NCI-H1048 (cell line): ENCODE data around the gene MACROD2.

Experiments
- DNase-seq: peaks from one replicate; lab custom pipeline; 2025; lab: John Stamatoyannopoulos, UW

The MACROD2 gene

GRCh38 chr20:14877301-14878028 lies 882.1 kb downstream of the MACROD2 start:
- DNase-seq, result no peak

- DNase-seq, result no peak
Observed at GRCh38 chr20:14878676-14879019, 883.3 kb downstream of the MACROD2 start.

- no peak for DNase-seq
Observed at GRCh38 chr20:14879020-14879697, 883.8 kb downstream of the MACROD2 start.

- no peak for DNase-seq
Observed at GRCh38 chr20:14879839-14880238, 884.5 kb downstream of the MACROD2 start.

- DNase-seq, result no peak
Observed at GRCh38 chr20:14881518-14881917, 886.2 kb downstream of the MACROD2 start.

- DNase-seq, result no peak
Observed at GRCh38 chr20:14882157-14882556, 886.8 kb downstream of the MACROD2 start.

- DNase-seq, result no peak
Observed at GRCh38 chr20:14882846-14883245, 887.5 kb downstream of the MACROD2 start.

- no peak for DNase-seq
Observed at GRCh38 chr20:14883324-14883723, 888.0 kb downstream of the MACROD2 start.

GRCh38 chr20:14885661-14886060 lies 890.3 kb downstream of the MACROD2 start:
- DNase-seq, result no peak

GRCh38 chr20:14888134-14888533 lies 892.8 kb downstream of the MACROD2 start:
- no peak for DNase-seq

- no peak for DNase-seq
Observed at GRCh38 chr20:14889496-14890255, 894.4 kb downstream of the MACROD2 start.

GRCh38 chr20:14890713-14891112 lies 895.4 kb downstream of the MACROD2 start:
- no peak for DNase-seq

- DNase-seq, result no peak
Observed at GRCh38 chr20:14892782-14893181, 897.5 kb downstream of the MACROD2 start.

- no peak for DNase-seq
Observed at GRCh38 chr20:14896569-14896968, 901.3 kb downstream of the MACROD2 start.

GRCh38 chr20:14897608-14898007 lies 902.3 kb downstream of the MACROD2 start:
- DNase-seq, result no peak

- no peak for DNase-seq
Observed at GRCh38 chr20:14902432-14903089, 907.2 kb downstream of the MACROD2 start.

GRCh38 chr20:14906908-14907434 lies 911.7 kb downstream of the MACROD2 start:
- DNase-seq, result peak; percentile 39

GRCh38 chr20:14910126-14910525 lies 914.8 kb downstream of the MACROD2 start:
- no peak for DNase-seq

- no peak for DNase-seq
Observed at GRCh38 chr20:14913896-14914620, 918.7 kb downstream of the MACROD2 start.

GRCh38 chr20:14914633-14915032 lies 919.3 kb downstream of the MACROD2 start:
- no peak for DNase-seq

GRCh38 chr20:14915356-14915755 lies 920.0 kb downstream of the MACROD2 start:
- DNase-seq, result no peak
